ENCODE measurements around the gene CHRNA1. TPM values are rescaled to one million over a fixed set of nuclear protein-coding genes. Genes with fewer than 3 reads are reported as not detected.

CHRNA1 gene
- total RNA-seq, 1 donor from 2014 or later, result not detected

GRCh38 chr2:174787487-174788205 is 23.4 kb upstream of the CHRNA1 start:
- intact Hi-C loops (cut with micrococcal nuclease), result no loop called here
- H3K27ac Mint-ChIP-seq, result no peak overlapping the region
- CTCF ChIA-PET, result no interaction called here
- no peak for DNase-seq
- no peaks in the 10 kb centered on the region for H3K36me3 Mint-ChIP-seq (ENCODE audit: low read depth)
- H3K9me3 Mint-ChIP-seq, result no peaks in the 10 kb centered on the region
- no peak overlapping the region for H3K4me3 Mint-ChIP-seq
- peaks cover 5% of the 10 kb centered on the region for H3K27me3 Mint-ChIP-seq
- no peak for ATAC-seq (ENCODE audit: low read depth)
- no peak for TF ChIP-seq CTCF (IDR thresholded peaks at IDR 0.05)
- POLR2A ChIA-PET, result no interaction called here
- H3K4me1 Mint-ChIP-seq, result peaks cover 2% of the 10 kb centered on the region

GRCh38 chr2:174786066-174786725 is 21.9 kb upstream of the CHRNA1 start:
- Mint-ChIP-seq H3K36me3 (ENCODE audit: low read depth) (no peaks in the 10 kb centered on the region), H3K4me3 (no peak overlapping the region), H3K27me3 (peaks cover 9% of the 10 kb centered on the region), H3K9me3 (no peaks in the 10 kb centered on the region), H3K27ac (no peak overlapping the region), H3K4me1 (peaks cover 2% of the 10 kb centered on the region)
- TF ChIP-seq CTCF (IDR thresholded peaks at IDR 0.05), result no peak
- ChIA-PET CTCF (no interaction called here), POLR2A (no interaction called here)
- intact Hi-C loops (cut with micrococcal nuclease), result no loop called here
- DNase-seq, result no peak
- ATAC-seq (ENCODE audit: low read depth), result no peak

- no peaks in the 10 kb centered on the region for H3K9me3 Mint-ChIP-seq
- ChIA-PET POLR2A (no interaction called here), CTCF (no interaction called here)
- no peak overlapping the region for H3K4me3 Mint-ChIP-seq
- intact Hi-C loops (cut with micrococcal nuclease), result no loop called here
- peaks cover 9% of the 10 kb centered on the region for H3K27me3 Mint-ChIP-seq
- peaks cover 2% of the 10 kb centered on the region for H3K4me1 Mint-ChIP-seq
- DNase-seq (no peak), ATAC-seq (ENCODE audit: low read depth) (no peak)
- H3K27ac Mint-ChIP-seq, result no peak overlapping the region
- no peaks in the 10 kb centered on the region for H3K36me3 Mint-ChIP-seq (ENCODE audit: low read depth)
- TF ChIP-seq CTCF (IDR thresholded peaks at IDR 0.05), result no peak
Observed at GRCh38 chr2:174785481-174785880, 21.2 kb upstream of the CHRNA1 start.

GRCh38 chr2:174784909-174785308 is 20.6 kb upstream of the CHRNA1 start:
- POLR2A ChIA-PET, result no interaction called here
- Mint-ChIP-seq H3K27ac (no peak overlapping the region), H3K4me3 (no peak overlapping the region), H3K27me3 (peaks cover 9% of the 10 kb centered on the region), H3K36me3 (ENCODE audit: low read depth) (no peaks in the 10 kb centered on the region), H3K9me3 (no peaks in the 10 kb centered on the region), H3K4me1 (peaks cover 2% of the 10 kb centered on the region)
- DNase-seq, result no peak
- no peak for ATAC-seq (ENCODE audit: low read depth)
- intact Hi-C loops (cut with micrococcal nuclease), result no loop called here
- no peak for TF ChIP-seq CTCF (IDR thresholded peaks at IDR 0.05)
- CTCF ChIA-PET, result no interaction called here

GRCh38 chr2:174784316-174784715 is 20.0 kb upstream of the CHRNA1 start:
- ATAC-seq (ENCODE audit: low read depth) (no peak), DNase-seq (no peak)
- Mint-ChIP-seq H3K4me1 (peaks cover 2% of the 10 kb centered on the region), H3K27ac (no peak overlapping the region), H3K4me3 (no peak overlapping the region), H3K9me3 (no peaks in the 10 kb centered on the region), H3K36me3 (ENCODE audit: low read depth) (no peaks in the 10 kb centered on the region), H3K27me3 (peaks cover 10% of the 10 kb centered on the region)
- no peak for TF ChIP-seq CTCF (IDR thresholded peaks at IDR 0.05)
- POLR2A ChIA-PET, result no interaction called here
- CTCF ChIA-PET, result no interaction called here
- intact Hi-C loops (cut with micrococcal nuclease), result no loop called here

All from activated B cell treated with CpG ODN at 0.5 μM for 24 hours (primary cell).